ENCODE measurements around the gene FOXA3. TPM values are rescaled to one million over a fixed set of nuclear protein-coding genes. Genes with fewer than 3 reads are reported as not detected.

Gene FOXA3
- total and polyA plus RNA-seq, 2 of the 4 experiments (the other 2 are of a cell fraction) = not detected

GRCh38 chr19:45860359-45861259 is 3.5 kb upstream of the FOXA3 start:
- Histone ChIP-seq H4K5ac (ENCODE audit: low read depth, low read length) (no peak overlapping the region), H2BK20ac (ENCODE audit: low read depth, low read length) (no peak overlapping the region), H3K79me1 (ENCODE audit: low read depth in 1 of 2, low read length in 2 of 2) (peaks cover 26 to 44% of the 10 kb centered on the region in 2 experiments), H3K4me1 (ENCODE audit: control insufficient read depth, insufficient read depth, low read length) (no peaks in the 10 kb centered on the region), H2BK5ac (ENCODE audit: low read depth, low read length, poor library complexity, severe bottlenecking) (no peak overlapping the region), H4K20me1 (ENCODE audit: insufficient read depth, low read length) (peaks cover 24% of the 10 kb centered on the region), H3K9me3 (ENCODE audit: control insufficient read depth, insufficient read depth, low read length) (peaks cover 2% of the 10 kb centered on the region; the same call in 1 of the 2 replicates), H3K4me2 (ENCODE audit: low read depth, low read length) (no peak overlapping the region), H3K27me3 (ENCODE audit: control insufficient read depth, insufficient read depth, low read length) (peaks cover 23% of the 10 kb centered on the region), H3K18ac (ENCODE audit: low read depth, low read length) (no peak overlapping the region), H2BK120ac (ENCODE audit: low read depth, low read length) (no peak overlapping the region), H3K4me3 (ENCODE audit: insufficient read depth, low read depth, low read length) (no peak overlapping the region), H3K56ac (ENCODE audit: extremely low read depth, insufficient read depth, low read length) (no peak overlapping the region), H3K9ac (ENCODE audit: low read depth, low read length) (no peak overlapping the region), H3K4ac (ENCODE audit: low read depth, low read length) (no peak overlapping the region), H2AK9ac (replicated peaks; ENCODE audit: low read depth, low read length, poor library complexity) (no peak overlapping the region), H4K8ac (ENCODE audit: low read depth in 2 of 2, low read length in 2 of 2) (no peak overlapping the region), H2AFZ (replicated peaks; ENCODE audit: low read length, poor library complexity) (no peak overlapping the region), H3K27ac (ENCODE audit: insufficient read depth, low read length) (no peak overlapping the region), H3K23ac (ENCODE audit: low read depth, low read length) (no peak overlapping the region), H3K36me3 (ENCODE audit: control insufficient read depth, insufficient read depth, low read length) (peaks cover 14% of the 10 kb centered on the region), H3K9me1 (ENCODE audit: insufficient read depth, low read length) (no peaks in the 10 kb centered on the region), H3K14ac (replicated peaks; ENCODE audit: low read depth, low read length) (no peak overlapping the region), H2BK15ac (ENCODE audit: low read depth, low read length) (no peak overlapping the region), H2AK5ac (ENCODE audit: low read depth, low read length) (no peak overlapping the region), H4K91ac (ENCODE audit: insufficient read depth, low read depth, low read length) (no peak overlapping the region)
- dilution Hi-C loops (cut with HindIII; ENCODE audit: low sequenced_read_pairs, unreplicated experiment) (no loop called here), in situ Hi-C loops (cut with MboI; ENCODE audit: low sequenced_read_pairs) (no loop called here), intact Hi-C loops (cut with micrococcal nuclease) (no loop called here)
- no CpG with 5 or more reads among the region's 15 CpGs for WGBS, 2 experiments (ENCODE audit: extremely low coverage in 2 of 2, insufficient read length in 1 of 2)
- ChIA-PET CTCF (no interaction called here), POLR2A (ENCODE audit: unreplicated experiment) (no interaction called here)
- DNase-seq = no peak
- no TSS peak for BruUV-seq (replicated peaks)
- no peak for ATAC-seq (ENCODE audit: low read depth)
- TF ChIP-seq NFE2L2 (IDR thresholded peaks at IDR 0.05; ENCODE audit: low read depth, low read length) = no peak
- TF ChIP-seq MAZ (IDR thresholded peaks at IDR 0.05; ENCODE audit: borderline replicate concordance, low read depth, low read length) = no peak
- TF ChIP-seq, protein P1, sequence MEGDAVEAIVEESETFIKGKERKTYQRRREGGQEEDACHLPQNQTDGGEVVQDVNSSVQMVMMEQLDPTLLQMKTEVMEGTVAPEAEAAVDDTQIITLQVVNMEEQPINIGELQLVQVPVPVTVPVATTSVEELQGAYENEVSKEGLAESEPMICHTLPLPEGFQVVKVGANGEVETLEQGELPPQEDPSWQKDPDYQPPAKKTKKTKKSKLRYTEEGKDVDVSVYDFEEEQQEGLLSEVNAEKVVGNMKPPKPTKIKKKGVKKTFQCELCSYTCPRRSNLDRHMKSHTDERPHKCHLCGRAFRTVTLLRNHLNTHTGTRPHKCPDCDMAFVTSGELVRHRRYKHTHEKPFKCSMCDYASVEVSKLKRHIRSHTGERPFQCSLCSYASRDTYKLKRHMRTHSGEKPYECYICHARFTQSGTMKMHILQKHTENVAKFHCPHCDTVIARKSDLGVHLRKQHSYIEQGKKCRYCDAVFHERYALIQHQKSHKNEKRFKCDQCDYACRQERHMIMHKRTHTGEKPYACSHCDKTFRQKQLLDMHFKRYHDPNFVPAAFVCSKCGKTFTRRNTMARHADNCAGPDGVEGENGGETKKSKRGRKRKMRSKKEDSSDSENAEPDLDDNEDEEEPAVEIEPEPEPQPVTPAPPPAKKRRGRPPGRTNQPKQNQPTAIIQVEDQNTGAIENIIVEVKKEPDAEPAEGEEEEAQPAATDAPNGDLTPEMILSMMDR (conservative IDR thresholded peaks at IDR 0.05; ENCODE audit: low read depth, low read length) = no peak
- TF ChIP-seq, protein P2, sequence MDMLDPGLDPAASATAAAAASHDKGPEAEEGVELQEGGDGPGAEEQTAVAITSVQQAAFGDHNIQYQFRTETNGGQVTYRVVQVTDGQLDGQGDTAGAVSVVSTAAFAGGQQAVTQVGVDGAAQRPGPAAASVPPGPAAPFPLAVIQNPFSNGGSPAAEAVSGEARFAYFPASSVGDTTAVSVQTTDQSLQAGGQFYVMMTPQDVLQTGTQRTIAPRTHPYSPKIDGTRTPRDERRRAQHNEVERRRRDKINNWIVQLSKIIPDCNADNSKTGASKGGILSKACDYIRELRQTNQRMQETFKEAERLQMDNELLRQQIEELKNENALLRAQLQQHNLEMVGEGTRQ (IDR thresholded peaks at IDR 0.05; ENCODE audit: low read depth, low read length) = no peak
- no peak for TF ChIP-seq RCOR1 (IDR thresholded peaks at IDR 0.05; ENCODE audit: insufficient replicate concordance, low read length)
- TF ChIP-seq MXI1 (IDR thresholded peaks at IDR 0.05; ENCODE audit: borderline replicate concordance, low read depth, low read length) = no peak
- TF ChIP-seq MAFK (IDR thresholded peaks at IDR 0.05; ENCODE audit: low read depth, low read length) = no peak
- no peak for TF ChIP-seq RFX5 (IDR thresholded peaks at IDR 0.05; ENCODE audit: low read depth, low read length)
- TF ChIP-seq CEBPB (IDR thresholded peaks at IDR 0.05; ENCODE audit: low read depth, low read length) = no peak
- no peak for TF ChIP-seq SMC3 (IDR thresholded peaks at IDR 0.05; ENCODE audit: low read depth, low read length)
- no peak for TF ChIP-seq CHD1 (IDR thresholded peaks at IDR 0.05; ENCODE audit: low read depth, low read length)
- TF ChIP-seq ELK1 (IDR thresholded peaks at IDR 0.05; ENCODE audit: borderline replicate concordance, low read depth, low read length) = no peak
- no peak for TF ChIP-seq POLR2A (IDR thresholded peaks at IDR 0.05; ENCODE audit: low read depth, low read length)
- TF ChIP-seq RAD21 (IDR thresholded peaks at IDR 0.05; ENCODE audit: low read length) = no peak
- no peak for TF ChIP-seq BHLHE40 (IDR thresholded peaks at IDR 0.05; ENCODE audit: low read depth, low read length)

Measured in IMR-90 (cell line).